HFF-Myc (cell line): ENCODE measurements around the gene B4GALT6.

ENCODE experiments used
- DNase-seq: peaks from one replicate; pipeline ENCODE4 v3.0.0-alpha.2; 2011; ENCODE audit warnings: low read depth; ENCODE audit errors: extremely low read depth
- H3K4me3 ChIP-seq: replicated peaks from 2 replicates; pipeline ENCODE4 v1.5.1; 2011; ENCODE audit warnings: low read depth, mild to moderate bottlenecking, control low read depth, low read length
- CTCF ChIP-seq: IDR thresholded peaks from 2 replicates; pipeline ENCODE4 v1.5.1; 2012; ENCODE audit warnings: mild to moderate bottlenecking, low read depth, low read length, control low read depth; ENCODE audit errors: missing control alignments

Gene B4GALT6

GRCh38 chr18:31720867-31721266 lies 36.5 kb upstream of the B4GALT6 start:
- DNase-seq: no peak
- no peak overlapping the region for H3K4me3 ChIP-seq
- no peak for TF ChIP-seq CTCF

GRCh38 chr18:31719363-31720006 lies 35.1 kb upstream of the B4GALT6 start:
- no peak for DNase-seq
- no peak overlapping the region for H3K4me3 ChIP-seq

GRCh38 chr18:31718386-31718785 lies 34.0 kb upstream of the B4GALT6 start:
- H3K4me3 ChIP-seq: no peak overlapping the region
- TF ChIP-seq CTCF: no peak
- DNase-seq: no peak

More at GRCh38 chr18:31719363-31720006, 35.1 kb upstream of the B4GALT6 start:
- no peak for TF ChIP-seq CTCF

GRCh38 chr18:31716362-31716761 lies 32.0 kb upstream of the B4GALT6 start:
- no peak overlapping the region for H3K4me3 ChIP-seq
- TF ChIP-seq CTCF: no peak
- no peak for DNase-seq

GRCh38 chr18:31711365-31712172 lies 27.2 kb upstream of the B4GALT6 start:
- DNase-seq: no peak
- no peak for TF ChIP-seq CTCF
- H3K4me3 ChIP-seq: no peak overlapping the region

GRCh38 chr18:31710826-31711225 lies 26.4 kb upstream of the B4GALT6 start:
- no peak for DNase-seq
- no peak overlapping the region for H3K4me3 ChIP-seq
- TF ChIP-seq CTCF: no peak
